ENCODE measurements around the gene ZNF609.

DNA sequence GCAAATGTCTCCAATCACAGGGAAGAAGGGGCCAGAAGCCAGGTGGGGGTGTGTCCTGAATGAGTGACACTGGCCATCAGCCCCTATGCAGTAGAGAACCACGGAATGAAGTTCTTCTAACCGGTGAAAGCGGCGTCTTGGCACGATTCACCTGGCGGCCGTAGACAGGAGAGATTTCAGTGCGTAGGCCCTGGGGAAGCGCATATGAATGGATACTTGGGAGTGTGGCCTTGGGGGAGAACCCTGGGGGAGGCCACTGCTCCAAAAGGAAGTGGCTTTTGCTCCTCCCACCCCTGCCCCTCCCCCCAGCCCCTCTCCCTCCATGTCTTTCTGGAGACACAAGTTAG, 271.4 kb downstream of the ZNF609 start:
- TF ChIP-seq, protein P1, sequence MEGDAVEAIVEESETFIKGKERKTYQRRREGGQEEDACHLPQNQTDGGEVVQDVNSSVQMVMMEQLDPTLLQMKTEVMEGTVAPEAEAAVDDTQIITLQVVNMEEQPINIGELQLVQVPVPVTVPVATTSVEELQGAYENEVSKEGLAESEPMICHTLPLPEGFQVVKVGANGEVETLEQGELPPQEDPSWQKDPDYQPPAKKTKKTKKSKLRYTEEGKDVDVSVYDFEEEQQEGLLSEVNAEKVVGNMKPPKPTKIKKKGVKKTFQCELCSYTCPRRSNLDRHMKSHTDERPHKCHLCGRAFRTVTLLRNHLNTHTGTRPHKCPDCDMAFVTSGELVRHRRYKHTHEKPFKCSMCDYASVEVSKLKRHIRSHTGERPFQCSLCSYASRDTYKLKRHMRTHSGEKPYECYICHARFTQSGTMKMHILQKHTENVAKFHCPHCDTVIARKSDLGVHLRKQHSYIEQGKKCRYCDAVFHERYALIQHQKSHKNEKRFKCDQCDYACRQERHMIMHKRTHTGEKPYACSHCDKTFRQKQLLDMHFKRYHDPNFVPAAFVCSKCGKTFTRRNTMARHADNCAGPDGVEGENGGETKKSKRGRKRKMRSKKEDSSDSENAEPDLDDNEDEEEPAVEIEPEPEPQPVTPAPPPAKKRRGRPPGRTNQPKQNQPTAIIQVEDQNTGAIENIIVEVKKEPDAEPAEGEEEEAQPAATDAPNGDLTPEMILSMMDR (IDR thresholded peaks at IDR 0.05), result no peak
- TF ChIP-seq POLR2A (IDR thresholded peaks at IDR 0.05) (no peak), POLR2AphosphoS5 (IDR thresholded peaks at IDR 0.05) (no peak), EP300 (IDR thresholded peaks at IDR 0.05) (no peak)

Measured in gastroesophageal sphincter (tissue), 3 donors.